HEK293T (cell line): ENCODE measurements around the gene CCL25.

Source experiments
- CTCF ChIA-PET: fragments of 350-600 bp; formaldehyde crosslinking; extraction: SDS; loops from one replicate; lab custom pipeline; 2021; ENCODE audit warnings: antibody characterized with exemption, inconsistent platforms; lab: Yijun Ruan, JAX
- POLR2A ChIA-PET: fragments of 350-600 bp; formaldehyde crosslinking; extraction: SDS; loops from one replicate; lab custom pipeline; 2020; ENCODE audit warnings: antibody characterized with exemption, inconsistent platforms; lab: Yijun Ruan, JAX
- DNase-seq: peaks from one replicate; pipeline ENCODE4 v3.0.0; 2012; ENCODE audit warnings: mixed read lengths; ENCODE audit errors: extremely low spot score
- ARNT ChIP-seq: fragments of 450-650 bp; IDR thresholded peaks from 2 replicates; pipeline ENCODE4 v1.6.1; 2017; ENCODE audit warnings: mild to moderate bottlenecking
- BHLHE40 ChIP-seq: fragments of 450-650 bp; IDR thresholded peaks from 2 replicates; pipeline ENCODE4 v1.6.1; 2016; ENCODE audit warnings: mild to moderate bottlenecking, moderate library complexity, borderline replicate concordance
- CTBP1 ChIP-seq: fragments of 450-650 bp; IDR thresholded peaks from 2 replicates; pipeline ENCODE4 v1.6.1; 2016; ENCODE audit warnings: borderline replicate concordance
- ELF4 ChIP-seq: fragments of 450-650 bp; IDR thresholded peaks from 2 replicates; pipeline ENCODE4 v1.6.1; 2017; ENCODE audit warnings: antibody characterized with exemption
- FOXA1 ChIP-seq: fragments of 450-650 bp; IDR thresholded peaks from 2 replicates; pipeline ENCODE4 v1.6.1; 2016; ENCODE audit warnings: mild to moderate bottlenecking
- FOXK2 ChIP-seq: fragments of 450-650 bp; IDR thresholded peaks from 2 replicates; pipeline ENCODE4 v1.6.1; 2016; ENCODE audit warnings: mild to moderate bottlenecking
- FOXM1 ChIP-seq: fragments of 450-650 bp; IDR thresholded peaks from 2 replicates; pipeline ENCODE4 v1.6.1; 2017; ENCODE audit warnings: mild to moderate bottlenecking, borderline replicate concordance
- HDGF ChIP-seq: fragments of 450-650 bp; IDR thresholded peaks from 2 replicates; pipeline ENCODE4 v1.6.1; 2017; ENCODE audit warnings: antibody characterized with exemption, borderline replicate concordance
- L3MBTL2 ChIP-seq: fragments of 450-650 bp; conservative IDR thresholded peaks from 2 replicates; pipeline ENCODE4 v1.6.1; 2016; ENCODE audit warnings: mild to moderate bottlenecking
- LEF1 ChIP-seq: fragments of 450-650 bp; IDR thresholded peaks from 2 replicates; pipeline ENCODE4 v1.6.1; 2017; ENCODE audit warnings: mild to moderate bottlenecking, borderline replicate concordance
- NFRKB ChIP-seq: fragments of 450-650 bp; IDR thresholded peaks from 2 replicates; pipeline ENCODE4 v1.6.1; 2016; ENCODE audit warnings: mild to moderate bottlenecking, moderate library complexity
- SP1 ChIP-seq: fragments of 450-650 bp; IDR thresholded peaks from 2 replicates; pipeline ENCODE4 v1.6.1; 2017
- SUZ12 ChIP-seq: fragments of 450-650 bp; IDR thresholded peaks from 2 replicates; pipeline ENCODE4 v1.6.1; 2016; ENCODE audit warnings: mild to moderate bottlenecking
- TARDBP ChIP-seq: fragments of 450-650 bp; IDR thresholded peaks from 2 replicates; pipeline ENCODE4 v1.6.1; 2016
- ZNF384 ChIP-seq: fragments of 450-650 bp; IDR thresholded peaks from 2 replicates; pipeline ENCODE4 v1.6.1; 2016
- TF ChIP-seq, protein P1 (sequence below): fragments of 450-650 bp; IDR thresholded peaks from 2 replicates; pipeline ENCODE4 v1.6.1; 2016

Gene CCL25

GRCh38 chr19:8105471-8105870 is 52.9 kb downstream of the CCL25 start:
- no peak for TF ChIP-seq ZNF384
- no peak for TF ChIP-seq NFRKB
- TF ChIP-seq LEF1 = no peak
- TF ChIP-seq TARDBP = no peak
- TF ChIP-seq SUZ12 = no peak
- no peak for TF ChIP-seq HDGF
- no peak for TF ChIP-seq FOXM1
- TF ChIP-seq BHLHE40 = no peak
- TF ChIP-seq ARNT = no peak
- no peak for TF ChIP-seq FOXK2
- no peak for TF ChIP-seq L3MBTL2
- TF ChIP-seq FOXA1 = no peak
- TF ChIP-seq ELF4 = no peak
- TF ChIP-seq, protein P1, sequence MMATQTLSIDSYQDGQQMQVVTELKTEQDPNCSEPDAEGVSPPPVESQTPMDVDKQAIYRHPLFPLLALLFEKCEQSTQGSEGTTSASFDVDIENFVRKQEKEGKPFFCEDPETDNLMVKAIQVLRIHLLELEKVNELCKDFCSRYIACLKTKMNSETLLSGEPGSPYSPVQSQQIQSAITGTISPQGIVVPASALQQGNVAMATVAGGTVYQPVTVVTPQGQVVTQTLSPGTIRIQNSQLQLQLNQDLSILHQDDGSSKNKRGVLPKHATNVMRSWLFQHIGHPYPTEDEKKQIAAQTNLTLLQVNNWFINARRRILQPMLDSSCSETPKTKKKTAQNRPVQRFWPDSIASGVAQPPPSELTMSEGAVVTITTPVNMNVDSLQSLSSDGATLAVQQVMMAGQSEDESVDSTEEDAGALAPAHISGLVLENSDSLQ = no peak
- DNase-seq = no peak
- POLR2A ChIA-PET = no interaction called here
- CTCF ChIA-PET = no interaction called here

- ChIA-PET CTCF (no interaction called here), POLR2A (no interaction called here)
- DNase-seq = no peak
- TF ChIP-seq BHLHE40 (no peak), SP1 (no peak), ELF4 (no peak), FOXK2 (no peak)
Measured at GRCh38 chr19:8107301-8107903, 54.8 kb downstream of the CCL25 start.

GRCh38 chr19:8108560-8109445 is 56.2 kb downstream of the CCL25 start:
- no peak for DNase-seq
- ChIA-PET CTCF (no interaction called here), POLR2A (no interaction called here)
- no peak for TF ChIP-seq FOXA1
- TF ChIP-seq ELF4 = no peak
- TF ChIP-seq FOXM1 = no peak
- TF ChIP-seq SP1 = no peak
- TF ChIP-seq ARNT = no peak
- TF ChIP-seq L3MBTL2 = no peak
- no peak for TF ChIP-seq ZNF384
- TF ChIP-seq NFRKB = no peak
- no peak for TF ChIP-seq FOXK2
- TF ChIP-seq CTBP1 = no peak
- no peak for TF ChIP-seq BHLHE40
- TF ChIP-seq, protein P1 = no peak
- no peak for TF ChIP-seq SUZ12
- TF ChIP-seq LEF1 = no peak
- TF ChIP-seq HDGF = no peak

DNA sequence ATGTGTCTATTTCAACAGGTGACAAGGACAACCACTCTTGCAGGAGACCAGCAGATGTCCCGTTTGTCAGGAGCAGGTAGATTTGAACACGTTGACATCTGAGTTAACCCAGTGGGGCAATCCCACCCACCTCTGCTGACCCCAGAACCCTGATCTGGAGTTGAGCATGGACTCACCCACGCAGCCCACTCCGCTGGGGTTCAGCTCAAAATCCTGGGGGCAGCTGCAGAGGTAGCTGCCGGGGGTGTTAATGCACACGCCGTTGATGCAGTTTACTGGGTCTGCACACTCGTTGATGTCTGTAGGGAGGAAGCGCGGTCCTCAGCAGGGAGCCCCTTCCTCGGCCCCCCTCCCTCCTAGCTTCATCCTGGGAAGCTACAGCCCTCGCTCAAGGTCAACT is 56.9 kb downstream of the CCL25 start:
- no peak for DNase-seq
- ChIA-PET CTCF (no interaction called here), POLR2A (no interaction called here)
- no peak for TF ChIP-seq ELF4
- TF ChIP-seq BHLHE40 = no peak
- TF ChIP-seq NFRKB = no peak
- no peak for TF ChIP-seq HDGF

DNA sequence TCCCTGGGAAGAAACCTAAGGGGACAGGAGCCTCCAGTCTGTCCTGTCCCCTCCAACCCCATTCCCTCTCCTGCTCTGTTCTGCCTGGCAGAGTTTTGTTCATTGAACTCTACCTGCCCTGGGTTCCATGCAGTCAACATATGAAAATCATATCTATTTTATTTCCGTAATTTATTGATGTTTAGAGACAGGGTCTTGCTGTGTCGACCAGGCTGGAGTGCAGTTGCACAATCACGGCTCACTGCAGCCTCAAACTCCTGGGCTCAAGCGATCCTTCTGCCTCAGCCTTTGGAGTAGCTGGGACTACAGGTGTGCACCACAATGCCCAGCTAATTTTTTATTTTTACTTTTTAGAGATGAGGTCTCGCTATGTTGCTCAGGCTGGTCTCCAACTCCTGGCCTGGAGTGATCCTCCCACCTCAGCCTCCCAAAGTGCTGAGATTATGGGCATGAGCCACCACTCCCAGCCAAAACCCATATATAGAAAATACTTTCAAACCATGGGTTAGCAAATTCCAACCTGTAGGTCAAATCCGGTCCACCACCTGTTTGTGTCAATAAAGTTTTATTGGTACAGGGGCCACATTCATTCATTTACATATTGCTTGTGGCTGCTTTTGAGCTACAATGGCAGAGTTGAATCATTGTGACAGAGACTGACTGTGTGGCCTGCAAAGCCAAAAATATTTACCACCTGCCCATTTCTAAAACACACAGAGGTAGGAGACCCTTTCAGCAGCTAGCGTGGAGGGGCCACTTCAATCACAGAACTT is 57.5 kb downstream of the CCL25 start:
- CTCF ChIA-PET = no interaction called here
- TF ChIP-seq TARDBP = no peak
- TF ChIP-seq NFRKB = no peak
- no peak for TF ChIP-seq LEF1
- TF ChIP-seq ZNF384 = no peak
- TF ChIP-seq, protein P1 = no peak
- no peak for TF ChIP-seq SP1
- no peak for TF ChIP-seq FOXK2
- no peak for TF ChIP-seq BHLHE40

GRCh38 chr19:8110931-8111330 is 58.4 kb downstream of the CCL25 start:
- TF ChIP-seq ARNT = no peak
- no peak for TF ChIP-seq ELF4
- no peak for TF ChIP-seq HDGF
- TF ChIP-seq FOXK2 = no peak
- no peak for TF ChIP-seq FOXM1
- TF ChIP-seq SUZ12 = no peak
- no peak for TF ChIP-seq NFRKB
- no peak for TF ChIP-seq BHLHE40
- no peak for TF ChIP-seq L3MBTL2
- no peak for TF ChIP-seq LEF1
- TF ChIP-seq, protein P1 = no peak
- TF ChIP-seq ZNF384 = no peak
- no peak for TF ChIP-seq CTBP1
- no peak for TF ChIP-seq SP1
- no peak for TF ChIP-seq TARDBP
- CTCF ChIA-PET = interaction anchor here (0.6 kb wide), 1 partner anchor 11 kb away, joined by 6 read pairs; no protein-coding TSS in a partner anchor
- POLR2A ChIA-PET = no interaction called here
- DNase-seq = no peak

More for the DNA sequence above, 57.5 kb downstream of the CCL25 start:
- POLR2A ChIA-PET = no interaction called here
- no peak for DNase-seq
